ENCODE measurements around the gene DCTN2.
"Not testable (repeated sequence)": the region's sequence is repeated elsewhere in the genome, so short reads cannot be mapped to it uniquely, and the experiment has no call there.

DCTN2 gene

GRCh38 chr12:57576613-57577160 is 29.7 kb upstream of the DCTN2 start:
- no peak for DNase-seq (ENCODE audit: low spot score)

- DNase-seq (ENCODE audit: low spot score): no peak
Observed at GRCh38 chr12:57575771-57576612, 29.0 kb upstream of the DCTN2 start.

- no peak for DNase-seq (ENCODE audit: low spot score)
Observed at GRCh38 chr12:57574795-57575194, 27.8 kb upstream of the DCTN2 start.

GRCh38 chr12:57571926-57572762 is 25.2 kb upstream of the DCTN2 start:
- DNase-seq (ENCODE audit: low spot score): no peak

GRCh38 chr12:57570438-57570837 is 23.4 kb upstream of the DCTN2 start:
- not testable (repeated sequence) for DNase-seq (ENCODE audit: low spot score)

GRCh38 chr12:57569858-57570257 is 22.9 kb upstream of the DCTN2 start:
- no peak for DNase-seq (ENCODE audit: low spot score)

- DNase-seq (ENCODE audit: low spot score): no peak
Observed at GRCh38 chr12:57568838-57569237, 21.8 kb upstream of the DCTN2 start.

- DNase-seq (ENCODE audit: low spot score): no peak
Observed at GRCh38 chr12:57564178-57564740, 17.3 kb upstream of the DCTN2 start.

- DNase-seq (ENCODE audit: low spot score): no peak
Observed at GRCh38 chr12:57563358-57563757, 16.4 kb upstream of the DCTN2 start.

GRCh38 chr12:57561117-57561516 is 14.1 kb upstream of the DCTN2 start:
- not testable (repeated sequence) for DNase-seq (ENCODE audit: low spot score)

GRCh38 chr12:57560516-57560915 is 13.5 kb upstream of the DCTN2 start:
- no peak for DNase-seq (ENCODE audit: low spot score)

GRCh38 chr12:57558864-57559263 is 11.9 kb upstream of the DCTN2 start:
- no peak for DNase-seq (ENCODE audit: low spot score)

- no peak for DNase-seq (ENCODE audit: low spot score)
Observed at GRCh38 chr12:57554897-57555296, 7.9 kb upstream of the DCTN2 start.

- DNase-seq (ENCODE audit: low spot score): no peak
Observed at GRCh38 chr12:57554453-57554852, 7.5 kb upstream of the DCTN2 start.

GRCh38 chr12:57553343-57554202 is 6.6 kb upstream of the DCTN2 start:
- DNase-seq (ENCODE audit: low spot score): no peak

GRCh38 chr12:57552835-57553313 is 5.9 kb upstream of the DCTN2 start:
- no peak for DNase-seq (ENCODE audit: low spot score)

GRCh38 chr12:57552306-57552651 is 5.3 kb upstream of the DCTN2 start:
- DNase-seq (ENCODE audit: low spot score): no peak

- DNase-seq (ENCODE audit: low spot score): no peak
Observed at GRCh38 chr12:57551637-57552305, 4.8 kb upstream of the DCTN2 start.

- DNase-seq (ENCODE audit: low spot score): no peak
Observed at GRCh38 chr12:57550641-57551549, 3.9 kb upstream of the DCTN2 start.
